ENCODE results near the gene ADAM19.

GRCh38 chr5:157486221-157486681, 89.3 kb downstream of the ADAM19 start:
- TF ChIP-seq CTCF (IDR thresholded peaks at IDR 0.05) (no peak), TCF7L2 (IDR thresholded peaks at IDR 0.05; ENCODE audit: low read depth, low read length) (no peak), SIN3A (IDR thresholded peaks at IDR 0.05; ENCODE audit: borderline replicate concordance, insufficient read depth, low read depth, low read length) (no peak)

All from Panc1 (cell line).